ENCODE measurements around the gene ZFYVE16. TPM values are rescaled to one million over a fixed set of nuclear protein-coding genes. Genes with fewer than 3 reads are reported as not detected.

ZFYVE16 gene
- total RNA-seq, 1 experiment from 2014 or later: 9.7 TPM

DNA sequence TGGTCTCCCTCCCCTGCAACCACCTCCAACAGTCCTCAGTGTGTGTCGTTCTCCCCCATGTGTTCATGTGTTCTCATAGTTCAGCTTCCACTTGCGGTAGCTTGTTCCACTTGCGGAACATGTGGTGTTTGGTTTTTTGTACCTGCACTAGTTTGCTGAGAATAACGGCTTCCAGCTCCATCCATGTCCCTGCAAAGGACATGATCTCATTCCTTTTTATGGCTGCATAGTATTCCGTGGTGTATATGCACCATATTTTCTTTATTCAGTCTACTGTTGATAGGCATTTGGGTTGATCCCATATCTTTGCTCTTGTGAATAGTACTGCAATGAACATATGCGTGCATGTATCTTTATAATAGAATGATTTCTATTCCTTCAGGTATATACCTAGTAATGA is 43.0 kb upstream of the ZFYVE16 start:
- H3K79me2 ChIP-seq (ENCODE audit: low read length): no peaks in the 10 kb centered on the region
- no peak for DNase-seq
- no peaks in the 10 kb centered on the region for H4K20me1 ChIP-seq (ENCODE audit: low read length)
- H3F3A ChIP-seq (ENCODE audit: low read length, unreplicated experiment): no peaks in the 10 kb centered on the region
- no TSS peak for BruUV-seq (replicated peaks)
- no peak for TF ChIP-seq EZH2phosphoT487 (IDR thresholded peaks at IDR 0.05; ENCODE audit: borderline replicate concordance, low read length)
- no peak for TF ChIP-seq EZH2 (IDR thresholded peaks at IDR 0.05; ENCODE audit: low read length, unreplicated experiment)
- TF ChIP-seq CTCF (conservative IDR thresholded peaks at IDR 0.05; ENCODE audit: low read depth, low read length): no peak
- CTCF ChIA-PET: interaction anchor here (0.6 kb wide), 1 partner anchor 268 kb away, joined by 3 read pairs; no protein-coding TSS in a partner anchor
- H3K9me2 ChIP-seq (replicated peaks; ENCODE audit: low read length): no peaks in the 10 kb centered on the region
- no peaks in the 10 kb centered on the region for H3K9me3 ChIP-seq (ENCODE audit: low read length)
- H3K4me3 ChIP-seq (ENCODE audit: low read length): no peak overlapping the region
- H3K27ac ChIP-seq (ENCODE audit: low read length): no peak overlapping the region
- POLR2A ChIA-PET (ENCODE audit: unreplicated experiment): no interaction called here
- H3K4me1 ChIP-seq (ENCODE audit: insufficient read depth, low read length): no peaks in the 10 kb centered on the region
- no peaks in the 10 kb centered on the region for H3K36me3 ChIP-seq (ENCODE audit: low read depth, low read length)
- no peak overlapping the region for H3K4me2 ChIP-seq (ENCODE audit: low read length)
- no peak overlapping the region for H3K9ac ChIP-seq (ENCODE audit: low read length)
- intact Hi-C loops (cut with micrococcal nuclease): no loop called here
- ATAC-seq: no peak
- no peaks in the 10 kb centered on the region for H3K27me3 ChIP-seq (ENCODE audit: low read length)
- H2AFZ ChIP-seq (ENCODE audit: low read length): no peak overlapping the region

GRCh38 chr5:80368661-80369480 is 39.0 kb upstream of the ZFYVE16 start:
- no peak overlapping the region for H3K4me3 ChIP-seq (ENCODE audit: low read length)
- H3K9ac ChIP-seq (ENCODE audit: low read length): no peak overlapping the region
- H2AFZ ChIP-seq (ENCODE audit: low read length): no peak overlapping the region
- H4K20me1 ChIP-seq (ENCODE audit: low read length): no peaks in the 10 kb centered on the region
- DNase-seq (no peak), ATAC-seq (no peak)
- CTCF ChIA-PET: no interaction called here
- H3K27me3 ChIP-seq (ENCODE audit: low read length): no peaks in the 10 kb centered on the region
- intact Hi-C loops (cut with micrococcal nuclease): no loop called here
- H3F3A ChIP-seq (ENCODE audit: low read length, unreplicated experiment): no peaks in the 10 kb centered on the region
- H3K9me3 ChIP-seq (ENCODE audit: low read length): no peaks in the 10 kb centered on the region
- H3K27ac ChIP-seq (ENCODE audit: low read length): no peak overlapping the region
- POLR2A ChIA-PET (ENCODE audit: unreplicated experiment): no interaction called here
- H3K4me2 ChIP-seq (ENCODE audit: low read length): no peak overlapping the region
- H3K79me2 ChIP-seq (ENCODE audit: low read length): no peaks in the 10 kb centered on the region
- H3K9me2 ChIP-seq (replicated peaks; ENCODE audit: low read length): no peaks in the 10 kb centered on the region
- TF ChIP-seq CTCF (conservative IDR thresholded peaks at IDR 0.05; ENCODE audit: low read depth, low read length) (no peak), EZH2 (IDR thresholded peaks at IDR 0.05; ENCODE audit: low read length, unreplicated experiment) (no peak), EZH2phosphoT487 (IDR thresholded peaks at IDR 0.05; ENCODE audit: borderline replicate concordance, low read length) (no peak)
- no peaks in the 10 kb centered on the region for H3K4me1 ChIP-seq (ENCODE audit: insufficient read depth, low read length)
- H3K36me3 ChIP-seq (ENCODE audit: low read depth, low read length): no peaks in the 10 kb centered on the region
- BruUV-seq (replicated peaks): no TSS peak

GRCh38 chr5:80369521-80369920 is 38.3 kb upstream of the ZFYVE16 start:
- TF ChIP-seq EZH2 (IDR thresholded peaks at IDR 0.05; ENCODE audit: low read length, unreplicated experiment) (no peak), CTCF (conservative IDR thresholded peaks at IDR 0.05; ENCODE audit: low read depth, low read length) (no peak), EZH2phosphoT487 (IDR thresholded peaks at IDR 0.05; ENCODE audit: borderline replicate concordance, low read length) (no peak)

More at GRCh38 chr5:80369521-80369920, 38.3 kb upstream of the ZFYVE16 start:
- H3K9me2 ChIP-seq (replicated peaks; ENCODE audit: low read length): no peaks in the 10 kb centered on the region
- ChIA-PET POLR2A (ENCODE audit: unreplicated experiment) (no interaction called here), CTCF (no interaction called here)
- no peaks in the 10 kb centered on the region for H3K36me3 ChIP-seq (ENCODE audit: low read depth, low read length)
- H3K4me1 ChIP-seq (ENCODE audit: insufficient read depth, low read length): no peaks in the 10 kb centered on the region
- DNase-seq: no peak
- H2AFZ ChIP-seq (ENCODE audit: low read length): no peak overlapping the region
- H3K4me3 ChIP-seq (ENCODE audit: low read length): no peak overlapping the region
- H3K4me2 ChIP-seq (ENCODE audit: low read length): no peak overlapping the region
- no peak overlapping the region for H3K9ac ChIP-seq (ENCODE audit: low read length)
- no peak for ATAC-seq
- no peaks in the 10 kb centered on the region for H3K27me3 ChIP-seq (ENCODE audit: low read length)
- no peaks in the 10 kb centered on the region for H3K79me2 ChIP-seq (ENCODE audit: low read length)
- H3F3A ChIP-seq (ENCODE audit: low read length, unreplicated experiment): no peaks in the 10 kb centered on the region
- intact Hi-C loops (cut with micrococcal nuclease): no loop called here
- H4K20me1 ChIP-seq (ENCODE audit: low read length): no peaks in the 10 kb centered on the region
- no peak overlapping the region for H3K27ac ChIP-seq (ENCODE audit: low read length)
- no TSS peak for BruUV-seq (replicated peaks)
- no peaks in the 10 kb centered on the region for H3K9me3 ChIP-seq (ENCODE audit: low read length)

Measured in PC-3 (cell line).